CD4-positive, alpha-beta T cell (primary cell): ENCODE measurements around the gene ZBTB43. TPM values are rescaled to one million over a fixed set of nuclear protein-coding genes. Genes with fewer than 3 reads are reported as not detected.

Experiments
- ATAC-seq: fragments of 200-7000 bp; cut with Tn5 transposase; one replicate; pipeline ENCODE4 v1.10.0; 2022; ENCODE audit warnings: mild to moderate bottlenecking; ENCODE audit not compliant: poor library complexity
- CTCF ChIA-PET: fragments of 350-600 bp; sonication (Branson Sonifier 250); formaldehyde crosslinking; loops from one replicate; lab custom pipeline; 2021; ENCODE audit warnings: antibody characterized with exemption, inconsistent platforms; lab: Charles Lee
- POLR2A ChIA-PET: fragments of 350-600 bp; sonication (Branson Sonifier 250); formaldehyde crosslinking; loops from one replicate; lab custom pipeline; 2021; ENCODE audit warnings: antibody characterized with exemption, inconsistent platforms; lab: Charles Lee
- DNase-seq, 14 experiments: peaks; one replicate each; pipeline ENCODE4 v3.0.0-alpha.2; 2013 to 2020; ENCODE audit warnings: mixed read lengths in 2 of 14
- H3K27ac ChIP-seq, 2 donors: one replicate each; pipeline versions ENCODE4 v1.5.1 to v1.7.0; 2013; ENCODE audit warnings: low read length in 2 of 2, low read depth in 1 of 2, mild to moderate bottlenecking in 1 of 2
- H3K27me3 ChIP-seq, 2 experiments: 1 replicate in 1 of 2; 2 replicates in 1 of 2; pipeline versions ENCODE4 v1.6.1 to v1.7.0; 2013; ENCODE audit warnings: low read length in 2 of 2, control low read depth in 1 of 2, mild to moderate bottlenecking in 1 of 2, moderate library complexity in 1 of 2; ENCODE audit not compliant: insufficient read depth in 2 of 2, control insufficient read depth in 1 of 2
- H3K36me3 ChIP-seq: one replicate; pipeline ENCODE4 v1.6.1; 2013; ENCODE audit warnings: low read length, control low read depth; ENCODE audit not compliant: insufficient read depth
- H3K4me1 ChIP-seq: one replicate; pipeline ENCODE4 v1.6.1; 2013; ENCODE audit warnings: low read length, control low read depth; ENCODE audit not compliant: insufficient read depth
- H3K4me3 ChIP-seq: one replicate; pipeline ENCODE4 v1.5.1; 2013; ENCODE audit warnings: mild to moderate bottlenecking, low read length, moderate library complexity
- H3K9me3 ChIP-seq, 2 experiments: 1 replicate in 1 of 2; 2 replicates in 1 of 2; pipeline versions ENCODE4 v1.6.1 to v1.7.0; 2013; ENCODE audit warnings: low read length in 2 of 2, mild to moderate bottlenecking in 2 of 2, control low read depth in 1 of 2, moderate library complexity in 1 of 2; ENCODE audit not compliant: control insufficient read depth in 1 of 2, insufficient read depth in 1 of 2
- H3K27ac Mint-ChIP-seq: one replicate; pipeline ENCODE4 v1.8.0; 2020; ENCODE audit warnings: mixed read lengths
- H3K27me3 Mint-ChIP-seq: one replicate; pipeline ENCODE4 v1.8.0; 2021; ENCODE audit warnings: mixed read lengths
- H3K36me3 Mint-ChIP-seq: one replicate; pipeline ENCODE4 v1.8.0; 2021; ENCODE audit warnings: low read depth, mixed read lengths
- H3K4me1 Mint-ChIP-seq: one replicate; pipeline ENCODE4 v1.8.0; 2021; ENCODE audit warnings: low read depth, mixed read lengths
- H3K4me3 Mint-ChIP-seq: one replicate; pipeline ENCODE4 v1.8.0; 2020; ENCODE audit warnings: mild to moderate bottlenecking, mixed read lengths
- H3K9me3 Mint-ChIP-seq: one replicate; pipeline ENCODE4 v1.8.0; 2020; ENCODE audit warnings: mixed read lengths
- intact Hi-C, 2 experiments: fragments of 100-400 bp; cut with DNase I in 1 of 2; cut with micrococcal nuclease in 1 of 2; formaldehyde crosslinking; loops; one replicate each; pipeline versions ENCODE4 v1.15.1 to v1.9.0; 2023 to 2025; cut with DNase I, micrococcal nuclease
- total RNA-seq, 174 experiments: library from RNA in 2 of 174; stranded (reverse) in 2 of 174; gene quantifications; one replicate each; pipeline ENCODE4 v1.2.3 and lab custom pipeline; 2021 to 2026
- TF ChIP-seq, protein P1 (sequence below): fragments of 200-600 bp; IDR thresholded peaks from one replicate; pipeline ENCODE4 v1.8.0; 2022; ENCODE audit warnings: antibody characterized with exemption, mild to moderate bottlenecking

The ZBTB43 gene
- total RNA-seq, 2 experiments from 2014 or later = 47.7 to 50.8 TPM

DNA sequence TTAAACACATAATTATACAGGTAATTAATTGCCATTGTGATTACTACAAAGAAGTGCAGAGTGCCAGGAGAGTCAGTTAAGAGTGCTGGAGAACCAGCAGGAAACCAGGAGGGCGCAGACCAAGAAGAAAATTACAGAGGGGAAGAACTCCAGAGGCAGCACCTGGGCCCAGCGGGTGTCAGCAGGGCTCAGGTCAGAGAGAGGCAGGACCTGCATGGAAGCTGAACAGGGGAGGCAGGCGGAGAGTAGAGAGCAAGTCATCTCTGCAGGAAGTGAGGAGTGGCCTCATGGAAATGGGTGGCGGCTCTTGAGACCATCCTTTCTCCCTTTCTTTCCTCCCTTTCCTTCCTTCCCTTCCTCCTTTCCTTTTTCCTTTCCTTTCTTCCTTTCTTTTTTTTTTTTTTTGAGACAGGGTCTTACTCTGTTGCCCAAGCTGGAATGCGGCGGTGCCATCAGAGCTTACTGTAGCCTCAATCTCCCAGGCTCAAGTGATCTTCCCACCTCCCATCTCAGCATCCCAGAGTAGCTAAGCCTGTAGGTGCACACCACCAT lies 51.6 kb downstream of the ZBTB43 start:
- ChIA-PET CTCF (no interaction called here), POLR2A (no interaction called here)
- peaks cover 40% of the 10 kb centered on the region for H3K27me3 Mint-ChIP-seq
- TF ChIP-seq, protein P1, sequence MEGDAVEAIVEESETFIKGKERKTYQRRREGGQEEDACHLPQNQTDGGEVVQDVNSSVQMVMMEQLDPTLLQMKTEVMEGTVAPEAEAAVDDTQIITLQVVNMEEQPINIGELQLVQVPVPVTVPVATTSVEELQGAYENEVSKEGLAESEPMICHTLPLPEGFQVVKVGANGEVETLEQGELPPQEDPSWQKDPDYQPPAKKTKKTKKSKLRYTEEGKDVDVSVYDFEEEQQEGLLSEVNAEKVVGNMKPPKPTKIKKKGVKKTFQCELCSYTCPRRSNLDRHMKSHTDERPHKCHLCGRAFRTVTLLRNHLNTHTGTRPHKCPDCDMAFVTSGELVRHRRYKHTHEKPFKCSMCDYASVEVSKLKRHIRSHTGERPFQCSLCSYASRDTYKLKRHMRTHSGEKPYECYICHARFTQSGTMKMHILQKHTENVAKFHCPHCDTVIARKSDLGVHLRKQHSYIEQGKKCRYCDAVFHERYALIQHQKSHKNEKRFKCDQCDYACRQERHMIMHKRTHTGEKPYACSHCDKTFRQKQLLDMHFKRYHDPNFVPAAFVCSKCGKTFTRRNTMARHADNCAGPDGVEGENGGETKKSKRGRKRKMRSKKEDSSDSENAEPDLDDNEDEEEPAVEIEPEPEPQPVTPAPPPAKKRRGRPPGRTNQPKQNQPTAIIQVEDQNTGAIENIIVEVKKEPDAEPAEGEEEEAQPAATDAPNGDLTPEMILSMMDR = no peak
- peaks cover 13% of the 10 kb centered on the region for H3K4me1 ChIP-seq
- no peaks in the 10 kb centered on the region for H3K36me3 ChIP-seq
- H3K4me1 Mint-ChIP-seq = peaks cover 3% of the 10 kb centered on the region
- H3K27me3 ChIP-seq = peaks cover 4 to 15% of the 10 kb centered on the region in 2 experiments
- H3K4me3 ChIP-seq = no peak overlapping the region
- H3K27ac Mint-ChIP-seq = no peak overlapping the region
- DNase-seq (no peak), ATAC-seq (no peak)
- intact Hi-C loops = loop anchor here in 1 of 2 experiments (10.0 kb wide), 1 partner anchor 1112 kb away; the partner anchor contains the start of gene PBX3
- H3K27ac ChIP-seq = no peak overlapping the region
- H3K9me3 ChIP-seq = no peaks in the 10 kb centered on the region
- peaks cover 3% of the 10 kb centered on the region for H3K36me3 Mint-ChIP-seq
- no peak overlapping the region for H3K4me3 Mint-ChIP-seq
- H3K9me3 Mint-ChIP-seq = no peaks in the 10 kb centered on the region

DNA sequence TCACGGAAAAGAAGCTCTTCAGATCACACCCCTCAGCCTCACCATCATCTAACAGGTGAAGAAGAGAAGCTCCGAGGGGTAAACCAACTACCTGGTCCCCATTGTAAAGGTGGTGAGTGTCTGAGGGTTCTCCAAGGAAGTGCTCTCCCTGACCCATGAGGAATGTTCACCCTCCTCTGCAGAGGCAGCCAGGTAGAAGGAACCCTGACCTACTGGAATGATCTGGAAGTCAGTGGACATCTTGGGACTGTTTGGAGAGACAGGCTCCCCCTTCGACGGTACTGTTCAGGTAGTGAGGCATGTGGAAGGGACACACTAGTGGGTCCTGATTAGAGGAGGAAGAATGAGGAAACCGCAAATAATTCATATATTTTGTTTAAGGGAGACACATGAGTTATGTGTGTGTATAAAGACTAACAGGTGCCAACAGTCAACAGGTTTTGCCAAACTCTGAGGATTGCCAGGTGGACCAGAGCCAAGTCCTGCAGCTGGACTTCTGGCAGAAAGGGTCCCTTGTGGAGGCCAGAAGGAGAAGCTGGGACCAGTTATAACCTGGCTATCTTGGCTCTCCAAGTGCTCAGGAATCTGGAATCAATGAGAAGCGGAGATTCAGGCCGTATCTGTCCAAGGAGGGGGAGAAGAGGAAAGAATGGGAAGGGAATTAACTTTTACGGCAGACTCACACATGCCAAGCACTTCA lies 52.6 kb downstream of the ZBTB43 start:
- no peaks in the 10 kb centered on the region for H3K9me3 Mint-ChIP-seq

DNA sequence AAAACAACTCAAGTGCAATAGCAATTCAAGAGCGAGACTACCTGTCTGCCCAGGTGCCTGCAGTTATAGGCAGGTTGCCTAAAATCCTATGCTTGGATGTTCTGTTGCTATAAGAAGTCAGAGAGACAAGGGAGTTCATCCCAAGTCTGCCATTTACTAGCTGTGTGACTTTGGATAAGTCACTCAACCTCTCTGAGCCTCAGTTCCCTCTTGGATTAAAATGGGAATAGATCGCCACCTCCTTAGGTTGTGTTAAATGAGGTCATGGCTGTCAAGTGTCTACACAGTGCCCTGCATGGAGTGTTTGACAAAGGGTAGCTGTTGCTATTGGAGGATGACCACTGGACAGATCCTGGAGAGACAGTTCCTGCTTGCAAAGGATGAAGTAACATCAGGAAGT lies 54.3 kb downstream of the ZBTB43 start:
- no peaks in the 10 kb centered on the region for H3K9me3 ChIP-seq
- CTCF ChIA-PET = interaction anchor here (1.2 to 1.6 kb wide), 3 partner anchors 25 to 82 kb away, joined by 3 to 4 read pairs (median 3); no protein-coding TSS in a partner anchor
- no peak for ATAC-seq
- intact Hi-C loops = loop anchor here in 1 of 2 experiments (10.0 kb wide), 1 partner anchor 1114 kb away; the partner anchor contains the start of gene PBX3
- no peak overlapping the region for H3K4me3 ChIP-seq
- Mint-ChIP-seq H3K4me1 (peaks cover 30% of the 10 kb centered on the region), H3K36me3 (peaks cover 6% of the 10 kb centered on the region), H3K9me3 (no peaks in the 10 kb centered on the region), H3K4me3 (peak overlapping the region; percentile 90), H3K27ac (peak overlapping the region; percentile 74), H3K27me3 (peaks cover 16% of the 10 kb centered on the region)
- peaks cover 26% of the 10 kb centered on the region for H3K4me1 ChIP-seq
- no peak for DNase-seq
- TF ChIP-seq, protein P1 = no peak
- no peaks in the 10 kb centered on the region for H3K36me3 ChIP-seq
- no peak overlapping the region for H3K27ac ChIP-seq
- H3K27me3 ChIP-seq = peaks cover 0 to 3% of the 10 kb centered on the region in 2 experiments
- POLR2A ChIA-PET = interaction anchor here (2.1 kb wide), 1 partner anchor 56 kb away, joined by 6 read pairs; the partner anchor contains the start of gene RALGPS1

More for the DNA sequence above, 52.6 kb downstream of the ZBTB43 start:
- peaks cover 6% of the 10 kb centered on the region for H3K36me3 Mint-ChIP-seq
- H3K4me1 Mint-ChIP-seq = peaks cover 13% of the 10 kb centered on the region
- DNase-seq (no peak), ATAC-seq (no peak)
- no peaks in the 10 kb centered on the region for H3K36me3 ChIP-seq
- peaks cover 23% of the 10 kb centered on the region for H3K4me1 ChIP-seq
- CTCF ChIA-PET = no interaction called here
- peaks cover 0 to 8% of the 10 kb centered on the region in 2 experiments for H3K27me3 ChIP-seq
- peak overlapping the region; percentile 60 for H3K4me3 Mint-ChIP-seq
- peaks cover 30% of the 10 kb centered on the region for H3K27me3 Mint-ChIP-seq
- intact Hi-C loops = loop anchor here in 1 of 2 experiments (10.0 kb wide), 1 partner anchor 1113 kb away; the partner anchor contains the start of gene PBX3
- peak overlapping the region; percentile 69 for H3K27ac Mint-ChIP-seq
- no peak overlapping the region for H3K27ac ChIP-seq
- TF ChIP-seq, protein P1 = no peak
- H3K9me3 ChIP-seq = no peaks in the 10 kb centered on the region
- POLR2A ChIA-PET = no interaction called here
- no peak overlapping the region for H3K4me3 ChIP-seq
